H1 (cell line): ENCODE measurements around the gene ADIRF. TPM values are rescaled to one million over a fixed set of nuclear protein-coding genes. Genes with fewer than 3 reads are reported as not detected.

Experiments
- CTCF ChIA-PET: fragments of 300-600 bp; sonication (Branson Sonifier 250); formaldehyde crosslinking; loops from one replicate; lab custom pipeline; 2021; ENCODE audit not compliant: partially characterized antibody; lab: Charles Lee
- POLR2A ChIA-PET: fragments of 300-600 bp; sonication (Branson Sonifier 250); formaldehyde crosslinking; loops from one replicate; lab custom pipeline; 2021; ENCODE audit warnings: inconsistent platforms; ENCODE audit not compliant: partially characterized antibody; lab: Charles Lee
- DNase-seq, 2 experiments: peaks; one replicate each; pipeline versions ENCODE4 v3.0.0 to v3.0.0-alpha.2; 2010 to 2022; ENCODE audit warnings: low spot score in 2 of 2, low read depth in 1 of 2, mixed read lengths in 1 of 2
- FAIRE-seq: peaks from 2 replicates; lab custom pipeline; 2011; peaks lifted over from hg19 to GRCh38; lab: Jason Lieb, UNC
- H2AFZ ChIP-seq: 2 replicates; pipeline ENCODE4 v1.8.1; 2012; ENCODE audit warnings: low read length, inconsistent platforms
- H2AK5ac ChIP-seq: 2 replicates; pipeline ENCODE4 v1.6.1; 2013; ENCODE audit warnings: low read depth, low read length
- H2BK120ac ChIP-seq: replicated peaks from 2 replicates; pipeline ENCODE3; 2013; ENCODE audit warnings: low read depth, low read length, inconsistent platforms
- H2BK12ac ChIP-seq: 2 replicates; pipeline ENCODE4 v1.6.1; 2013; ENCODE audit warnings: low read depth, low read length
- H2BK15ac ChIP-seq: 2 replicates; pipeline ENCODE4 v1.6.1; 2013; ENCODE audit warnings: low read length
- H2BK20ac ChIP-seq: 2 replicates; pipeline ENCODE4 v1.6.1; 2013; ENCODE audit warnings: low read length
- H2BK5ac ChIP-seq: 2 replicates; pipeline ENCODE4 v1.6.1; 2013; ENCODE audit warnings: low read depth, low read length
- H3K14ac ChIP-seq: 2 replicates; pipeline ENCODE4 v1.6.1; 2013; ENCODE audit warnings: inconsistent platforms; ENCODE audit not compliant: insufficient read length
- H3K18ac ChIP-seq: 2 replicates; pipeline ENCODE4 v1.6.1; 2013; ENCODE audit warnings: low read length; ENCODE audit errors: extremely low read depth
- H3K23ac ChIP-seq: 2 replicates; pipeline ENCODE4 v1.6.1; 2013; ENCODE audit warnings: inconsistent platforms; ENCODE audit not compliant: insufficient read length
- H3K23me2 ChIP-seq: 2 replicates; pipeline ENCODE4 v1.6.1; 2013; ENCODE audit warnings: low read depth, low read length
- H3K27ac ChIP-seq: 2 replicates; pipeline ENCODE4 v1.6.1; 2011; ENCODE audit warnings: low read depth, low read length, inconsistent platforms
- H3K27me3 ChIP-seq, 4 experiments: replicated peaks in 1 of 4; 1 replicate in 1 of 4; 2 replicates in 3 of 4; pipeline versions ENCODE4 v1.6.1 to v1.8.1; 2011 to 2013; ENCODE audit warnings: low read length in 3 of 4, mild to moderate bottlenecking in 3 of 4, inconsistent platforms in 2 of 4, mixed read lengths in 2 of 4, moderate library complexity in 1 of 4; ENCODE audit not compliant: control insufficient read depth in 3 of 4, insufficient read depth in 3 of 4; ENCODE audit errors: extremely low read depth in 1 of 4
- H3K36me3 ChIP-seq, 4 experiments: 2 replicates each; pipeline versions ENCODE4 v1.6.1 to v1.8.1; 2011 to 2013; ENCODE audit warnings: mild to moderate bottlenecking in 4 of 4, low read length in 3 of 4, moderate library complexity in 2 of 4, control low read depth in 1 of 4, inconsistent platforms in 1 of 4; ENCODE audit not compliant: insufficient read depth in 4 of 4, control insufficient read depth in 2 of 4
- H3K4ac ChIP-seq: replicated peaks from 2 replicates; pipeline ENCODE3; 2013; ENCODE audit warnings: low read length, low read depth, mixed read lengths, inconsistent platforms; ENCODE audit not compliant: insufficient read length
- H3K4me1 ChIP-seq, 4 experiments: replicated peaks in 1 of 4; 1 replicate in 1 of 4; 2 replicates in 3 of 4; pipeline versions ENCODE4 v1.6.1 to v1.8.1; 2011 to 2013; ENCODE audit warnings: low read length in 3 of 4, inconsistent platforms in 2 of 4, mixed read lengths in 1 of 4; ENCODE audit not compliant: insufficient read depth in 4 of 4, control insufficient read depth in 3 of 4
- H3K4me2 ChIP-seq, 2 experiments: 2 replicates each; pipeline versions ENCODE4 v1.6.1 to v1.8.1; 2011 to 2013; ENCODE audit warnings: low read depth in 2 of 2, low read length in 2 of 2, control low read depth in 1 of 2, inconsistent platforms in 1 of 2, mild to moderate bottlenecking in 1 of 2; ENCODE audit not compliant: insufficient read depth in 1 of 2
- H3K4me3 ChIP-seq, 4 experiments: fragments of 200-600, 300-600 bp in 1 of 4; sonication (generic), shearing (Covaris generic), sonication (Bioruptor Twin) in 1 of 4; 2 replicates each; pipeline versions ENCODE4 v1.5.1 to v1.8.1; 2011 to 2016; ENCODE audit warnings: low read length in 4 of 4, low read depth in 3 of 4, control low read depth in 2 of 4, inconsistent platforms in 2 of 4, mild to moderate bottlenecking in 2 of 4, mixed read lengths in 1 of 4, moderate library complexity in 1 of 4; ENCODE audit not compliant: insufficient read depth in 2 of 4; ENCODE audit errors: extremely low read depth in 1 of 4
- H3K56ac ChIP-seq: replicated peaks from 2 replicates; pipeline ENCODE3; 2013; ENCODE audit warnings: low read depth, mild to moderate bottlenecking, mixed read lengths, low read length, inconsistent platforms; ENCODE audit not compliant: insufficient read length
- H3K79me1 ChIP-seq: 2 replicates; pipeline ENCODE4 v1.6.1; 2013; ENCODE audit warnings: low read depth, low read length, control low read depth
- H3K79me2 ChIP-seq, 2 experiments: 2 replicates each; pipeline versions ENCODE4 v1.6.1 to v1.8.1; 2012 to 2013; ENCODE audit warnings: low read length in 2 of 2, mild to moderate bottlenecking in 2 of 2, inconsistent platforms in 1 of 2; ENCODE audit not compliant: insufficient read depth in 2 of 2, control insufficient read depth in 1 of 2
- H3K9ac ChIP-seq, 4 experiments: replicated peaks in 1 of 4; 1 replicate in 1 of 4; 2 replicates in 3 of 4; pipeline versions ENCODE4 v1.6.1 to v1.8.1; 2011 to 2013; ENCODE audit warnings: low read depth in 3 of 4, low read length in 3 of 4, control low read depth in 2 of 4, mild to moderate bottlenecking in 2 of 4, moderate library complexity in 2 of 4, inconsistent platforms in 1 of 4; ENCODE audit errors: extremely low read depth in 1 of 4
- H3K9me3 ChIP-seq, 2 experiments: 2 replicates each; pipeline versions ENCODE4 v1.6.1 to v1.8.1; 2012 to 2013; ENCODE audit warnings: mild to moderate bottlenecking in 2 of 2, moderate library complexity in 2 of 2, control low read depth in 1 of 2, inconsistent platforms in 1 of 2, low read depth in 1 of 2, low read length in 1 of 2, mixed read lengths in 1 of 2; ENCODE audit not compliant: insufficient read depth in 2 of 2
- H4K20me1 ChIP-seq, 2 experiments: replicated peaks in 1 of 2; 2 replicates each; pipeline versions ENCODE3 to v1.8.1; 2011 to 2013; ENCODE audit warnings: inconsistent platforms in 2 of 2, low read length in 2 of 2, mild to moderate bottlenecking in 1 of 2; ENCODE audit not compliant: insufficient read depth in 2 of 2, control insufficient read depth in 1 of 2
- H4K5ac ChIP-seq: 2 replicates; pipeline ENCODE4 v1.6.1; 2013; ENCODE audit warnings: low read length, low read depth, mixed read lengths, inconsistent platforms; ENCODE audit not compliant: insufficient read length
- H4K8ac ChIP-seq: 2 replicates; pipeline ENCODE4 v1.8.0; 2013; ENCODE audit warnings: mild to moderate bottlenecking, moderate library complexity, low read length, inconsistent platforms; ENCODE audit not compliant: insufficient read depth; ENCODE audit errors: extremely low read depth
- H4K91ac ChIP-seq: replicated peaks from 2 replicates; pipeline ENCODE3; 2013; ENCODE audit warnings: low read length, mixed read lengths, inconsistent platforms; ENCODE audit not compliant: insufficient read length
- JUN ChIP-seq: IDR thresholded peaks from 2 replicates; pipeline ENCODE4 v1.6.1; 2011; ENCODE audit warnings: low read depth, mild to moderate bottlenecking, improper control_type of control experiment, low read length
- WGBS, 2 experiments: shearing (Covaris generic) in 1 of 2; methylation state at CpG; one replicate each; pipeline versions ENCODE4 v1.1.6 to v1.1.7; 2013 to 2015; ENCODE audit warnings: low lambda C conversion rate in 2 of 2, mixed read lengths in 2 of 2, inconsistent platforms in 1 of 2, low coverage in 1 of 2, missing lambda C conversion rate in 1 of 2; ENCODE audit not compliant: insufficient replicate concordance in 2 of 2, insufficient coverage in 1 of 2, insufficient read length in 1 of 2; ENCODE audit errors: extremely low coverage in 1 of 2, missing lambda C conversion rate in 1 of 2; 5-methylcytosine and 5-hydroxymethylcytosine counted together
- polyA plus RNA-seq, 7 experiments: library from polyadenylated mRNA; depleted of rRNA in 3 of 7; stranded (reverse) in 5 of 7; unstranded in 2 of 7; fragments of >200 nt in 5 of 7; fragments of 200-250 nt in 2 of 7; gene quantifications; 1 replicate in 5 of 7; 2 replicates in 1 of 7; 4 replicates in 1 of 7; pipeline versions ENCODE4 v1.2.1 to v1.2.3, GENCODE V29; 2011 to 2013; ENCODE audit warnings: missing spikeins in 2 of 7, mixed read lengths in 2 of 7
- total RNA-seq: library from RNA; stranded (reverse); fragmentation: NEBNext Ultra II Directional; extraction: Animal tissue kit (Norgen Biotek cat#: 25700); gene quantifications from 2 replicates; pipeline ENCODE4 v1.2.1, GENCODE V29; 2021

The ADIRF gene
- total and polyA plus RNA-seq, 2 of the 8 experiments (the other 6 are each of a cell fraction or from before 2014, with no cell fraction given) = not detected

GRCh38 chr10:86932674-86933073, 35.6 kb upstream of the ADIRF start:
- 91% methylated on average over 2 of the region's 2 CpGs; no CpG with 5 or more reads in 1 of the 2 experiments for WGBS, 2 experiments
- H3K18ac ChIP-seq = no peak overlapping the region
- H3K4me2 ChIP-seq = no peak overlapping the region
- H4K5ac ChIP-seq = no peak overlapping the region
- no peaks in the 10 kb centered on the region for H3K4me1 ChIP-seq
- no peak overlapping the region for H3K14ac ChIP-seq
- CTCF ChIA-PET = interaction anchor here (0.8 to 1.0 kb wide), 2 partner anchors 10 to 28 kb away, joined by 3 to 4 read pairs; no protein-coding TSS in a partner anchor
- no peaks in the 10 kb centered on the region for H3K9me3 ChIP-seq
- no peak overlapping the region for H4K8ac ChIP-seq
- H2BK5ac ChIP-seq = no peak overlapping the region
- no peak overlapping the region for H2BK15ac ChIP-seq
- H3K23ac ChIP-seq = no peak overlapping the region
- H2BK20ac ChIP-seq = no peak overlapping the region
- H4K20me1 ChIP-seq = peaks cover 0 to 1% of the 10 kb centered on the region in 2 experiments
- H3K79me2 ChIP-seq = no peaks in the 10 kb centered on the region
- no peaks in the 10 kb centered on the region for H3K79me1 ChIP-seq
- no peak overlapping the region for H3K4me3 ChIP-seq
- H3K4ac ChIP-seq = no peak overlapping the region
- DNase-seq = no peak
- no peak for FAIRE-seq
- peaks cover 0 to 34% (median 14%) of the 10 kb centered on the region in 4 experiments; a peak in 6 of 8 replicates for H3K36me3 ChIP-seq
- no peak overlapping the region for H4K91ac ChIP-seq
- no peak overlapping the region for H2AK5ac ChIP-seq
- H2BK120ac ChIP-seq = no peak overlapping the region
- no peaks in the 10 kb centered on the region for H3K27me3 ChIP-seq
- no peak overlapping the region for H3K9ac ChIP-seq
- no peak for TF ChIP-seq JUN
- TF ChIP-seq, all 59 proteins: peak for 0
- Histone ChIP-seq H3K56ac (no peak overlapping the region), H3K23me2 (no peaks in the 10 kb centered on the region), H2BK12ac (no peak overlapping the region), H3K27ac (0 out of 2 replicates have a peak overlapping the region, but pooled peaks have one; percentile 19), H2AFZ (no peak overlapping the region)
- POLR2A ChIA-PET = interaction anchor here (1.3 kb wide), 1 partner anchor 36 kb away, joined by 5 read pairs; the partner anchor contains the start of gene ADIRF
